Measurements from ENCODE around the gene MAP2K5.

Gene MAP2K5

DNA sequence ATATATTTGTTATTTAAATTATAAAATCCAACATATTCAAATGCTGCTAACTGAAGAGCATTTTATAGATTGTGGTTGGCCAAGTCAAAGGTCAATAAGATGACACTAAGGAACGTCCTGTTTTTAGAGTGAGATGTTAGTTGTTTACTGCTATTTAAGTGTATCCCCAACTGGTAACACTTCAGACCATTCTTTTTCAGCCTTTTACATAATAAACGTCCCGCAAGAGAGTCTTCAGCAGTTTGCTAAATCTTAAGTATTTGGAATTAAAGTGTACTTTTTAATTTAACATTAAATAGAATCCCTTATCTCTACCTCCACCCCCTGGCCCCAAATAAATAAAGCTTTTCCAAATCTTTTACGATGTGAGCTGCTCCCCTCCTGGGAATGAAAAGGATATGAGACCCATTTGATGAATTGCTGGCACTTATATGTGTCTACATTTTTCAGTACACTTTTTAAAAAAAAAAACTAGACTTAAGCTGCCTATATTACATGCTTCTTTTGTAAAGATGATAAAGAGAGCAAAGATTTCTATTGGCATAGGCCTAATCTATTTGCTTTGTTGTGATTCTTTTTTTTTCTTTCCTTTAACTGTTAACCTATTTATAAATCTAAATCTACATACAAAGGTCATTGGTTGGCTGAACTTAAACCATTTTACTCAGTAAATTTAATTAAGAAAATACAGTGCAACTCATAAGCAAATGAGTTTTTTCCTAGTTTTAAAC is 181.0 kb downstream of the MAP2K5 start:
- DNase-seq (ENCODE audit: low spot score): no peak

DNA sequence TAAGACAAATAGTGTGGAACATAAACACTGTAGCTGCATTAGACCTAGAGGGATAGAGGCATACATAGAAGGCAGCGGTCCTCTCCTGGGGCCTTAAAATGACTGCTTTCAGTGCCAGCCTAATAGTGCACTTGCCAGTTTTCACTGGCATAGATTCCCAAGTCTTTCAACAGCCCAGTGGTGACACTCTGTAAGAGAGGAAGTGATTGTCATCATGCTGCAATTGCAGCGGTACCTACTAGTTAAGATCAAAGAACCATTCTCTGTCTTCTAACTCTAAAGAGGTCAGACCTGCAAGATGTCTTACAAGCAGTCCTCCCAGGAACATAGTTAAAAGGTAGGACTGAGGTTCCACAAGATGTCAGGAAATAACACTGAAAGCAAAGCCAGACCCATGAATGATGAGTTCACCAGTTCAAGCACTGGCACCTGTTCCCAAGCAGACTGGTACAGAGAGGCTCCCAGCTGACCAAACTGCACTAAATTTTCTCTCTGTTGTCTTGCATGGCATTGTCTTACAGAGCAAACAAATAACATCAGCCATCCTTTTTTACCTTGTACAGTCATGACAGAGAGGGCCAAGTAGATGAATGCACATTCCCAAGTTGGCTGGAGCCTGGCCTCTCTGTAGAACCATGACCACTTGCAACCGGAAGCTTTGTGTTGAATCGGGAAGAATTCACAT is 182.3 kb downstream of the MAP2K5 start:
- DNase-seq (ENCODE audit: low spot score): no peak

DNA sequence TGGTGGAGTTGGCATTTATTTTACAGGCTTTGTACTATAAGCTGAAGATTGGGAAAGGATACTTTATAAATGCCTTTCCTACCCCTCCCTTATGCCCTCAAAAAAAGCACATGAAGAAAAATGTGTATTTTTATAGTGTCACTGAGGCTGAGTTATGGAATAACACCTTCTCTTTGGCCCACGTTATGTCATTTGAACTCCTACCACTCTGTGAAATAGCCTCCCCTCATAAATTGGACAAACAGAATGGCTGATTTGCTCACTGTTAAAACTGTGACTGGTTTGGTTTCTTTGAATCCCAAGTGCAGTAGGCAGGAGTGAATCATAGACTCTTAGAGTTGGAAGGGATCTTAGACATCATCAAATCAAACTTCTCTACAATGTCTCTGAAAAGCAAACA is 187.6 kb downstream of the MAP2K5 start:
- DNase-seq (ENCODE audit: low spot score): no peak

DNA sequence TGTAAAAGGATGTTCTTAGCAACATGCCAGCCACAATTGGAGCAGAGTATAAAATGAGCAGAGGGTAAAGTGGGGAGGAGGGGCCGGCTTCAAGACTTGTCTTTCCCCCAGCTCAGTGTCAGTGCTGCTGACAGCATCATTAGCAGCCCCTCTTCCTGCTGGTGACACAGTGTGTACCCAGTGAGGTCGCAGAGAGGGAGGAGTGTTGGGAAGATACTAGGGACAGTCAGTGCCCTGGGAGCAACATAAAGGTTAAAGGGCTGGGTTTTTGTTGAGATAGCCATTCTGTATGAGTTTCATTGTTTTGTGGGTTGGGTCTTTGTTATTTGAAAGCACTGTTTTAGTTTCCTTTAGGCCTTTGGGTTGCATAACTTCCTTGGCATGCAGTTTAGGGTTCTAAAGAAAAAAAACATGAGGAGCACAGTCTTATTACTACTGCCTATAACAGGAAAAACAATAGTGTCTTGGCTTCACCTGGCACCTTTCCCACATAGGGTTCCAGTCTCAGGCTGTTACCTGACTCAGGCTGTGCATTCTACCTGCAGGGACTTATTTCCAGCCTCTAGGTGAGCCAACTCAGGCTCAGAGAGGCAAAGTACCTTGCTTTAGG is 188.7 kb downstream of the MAP2K5 start:
- DNase-seq (ENCODE audit: low spot score): no peak

DNA sequence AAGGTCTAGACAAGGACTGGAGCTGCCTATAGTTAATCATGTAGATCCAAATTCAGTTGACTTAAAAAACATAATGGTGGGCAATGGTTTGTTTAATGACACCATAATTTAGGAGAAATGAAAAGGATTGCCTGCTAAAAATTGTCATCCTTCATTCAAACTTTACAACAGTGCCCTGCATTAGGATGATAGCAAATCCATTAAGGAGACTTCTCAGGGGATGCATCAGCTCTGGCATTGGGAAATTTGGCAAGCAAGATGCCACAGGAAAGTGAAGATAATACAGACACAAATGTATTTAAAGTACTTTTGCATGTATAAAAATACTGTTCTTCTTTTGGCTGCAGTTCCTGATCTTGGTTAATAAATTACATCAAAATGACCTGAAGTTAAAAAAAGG is 189.7 kb downstream of the MAP2K5 start:
- no peak for DNase-seq (ENCODE audit: low spot score)

DNA sequence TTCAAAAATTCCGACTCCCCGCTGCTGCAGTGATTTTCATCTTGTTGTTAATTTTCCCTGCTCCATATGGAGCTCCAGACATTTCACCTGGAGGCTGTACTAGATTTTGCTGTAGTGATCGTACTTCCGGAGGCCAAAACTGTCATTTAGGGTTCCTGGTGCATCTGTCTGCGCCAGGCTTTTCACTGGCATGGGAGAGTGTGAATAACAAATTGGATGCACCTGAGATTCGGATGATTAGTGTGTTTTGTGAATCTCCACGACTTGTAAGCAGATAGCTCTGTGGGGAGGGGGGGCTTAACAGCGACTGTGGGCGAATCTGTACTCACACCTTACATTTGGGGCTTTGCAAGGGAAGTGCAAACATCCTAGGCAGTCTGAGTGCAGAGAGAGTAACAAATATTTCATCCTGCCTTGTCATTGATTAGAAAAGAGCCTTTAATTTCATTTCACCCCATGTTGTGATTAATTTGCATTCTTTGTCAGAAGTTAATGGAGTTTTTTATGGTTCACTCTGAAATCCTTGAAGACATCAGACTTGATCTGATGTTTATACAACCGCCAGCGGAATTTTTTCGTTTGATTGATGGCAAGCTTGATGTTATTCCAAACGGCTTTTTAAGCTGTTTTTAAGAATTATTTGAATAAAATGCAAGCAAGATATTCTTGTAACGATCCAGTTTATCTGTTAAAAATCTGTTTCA is 190.3 kb downstream of the MAP2K5 start:
- DNase-seq (ENCODE audit: low spot score): no peak

DNA sequence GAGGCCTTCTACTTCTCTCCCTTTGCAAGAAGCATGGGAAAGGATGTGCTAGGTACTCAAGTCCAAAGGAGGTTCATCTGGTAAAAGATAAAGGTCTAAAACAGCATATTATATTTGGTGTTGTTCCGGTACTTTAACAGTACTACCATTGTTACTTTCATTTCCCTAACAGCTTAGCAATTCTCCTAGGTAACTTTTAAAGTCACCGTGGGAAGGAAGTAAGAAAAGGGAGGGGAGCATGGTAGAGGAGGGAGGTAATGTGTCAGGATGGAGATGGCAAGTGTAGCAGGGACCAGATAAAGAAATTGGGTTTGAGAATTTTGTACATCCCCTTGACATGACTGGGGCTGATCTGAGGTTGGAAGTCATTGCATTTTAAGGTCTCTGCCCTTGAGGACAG is 193.4 kb downstream of the MAP2K5 start:
- no peak for DNase-seq (ENCODE audit: low spot score)

DNA sequence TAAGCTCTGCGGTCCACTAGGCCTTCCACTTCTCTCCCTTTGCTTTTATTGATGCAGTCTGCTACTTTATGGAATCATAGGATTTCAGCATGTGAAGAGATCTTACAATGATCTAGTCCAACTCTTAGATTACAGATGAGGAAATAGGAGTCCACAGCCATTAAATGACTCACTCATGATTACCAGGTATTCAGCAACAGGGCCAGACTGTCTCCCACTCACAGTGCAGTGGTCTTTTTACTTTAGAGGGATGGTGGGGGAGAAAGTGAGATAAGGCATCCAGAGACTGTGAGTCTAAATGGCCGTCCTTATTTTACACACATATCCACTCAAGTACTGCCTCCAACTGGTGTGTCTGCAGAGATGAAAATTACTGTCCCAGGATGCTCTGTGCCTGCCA is 194.3 kb downstream of the MAP2K5 start:
- DNase-seq (ENCODE audit: low spot score): no peak

DNA sequence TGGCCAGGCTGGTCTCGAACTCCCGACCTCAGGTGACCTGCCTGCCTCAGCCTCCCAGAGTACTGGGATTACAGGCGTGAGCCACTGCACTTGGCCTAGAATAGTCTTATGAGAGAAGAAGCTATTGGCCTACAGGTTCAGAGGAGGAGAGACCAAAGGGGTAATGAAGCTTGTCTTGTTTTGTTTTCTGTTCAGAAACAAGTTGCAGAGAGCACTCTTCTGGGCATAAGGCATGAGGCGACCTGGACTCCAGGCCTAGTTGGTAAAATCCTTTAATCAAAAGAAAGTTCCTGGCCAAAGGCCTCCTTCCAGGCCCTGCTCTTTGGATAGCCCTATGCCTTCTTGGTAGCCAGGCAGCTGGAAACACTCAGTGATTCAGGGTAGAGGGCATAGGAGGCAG is 195.6 kb downstream of the MAP2K5 start:
- no peak for DNase-seq (ENCODE audit: low spot score)

DNA sequence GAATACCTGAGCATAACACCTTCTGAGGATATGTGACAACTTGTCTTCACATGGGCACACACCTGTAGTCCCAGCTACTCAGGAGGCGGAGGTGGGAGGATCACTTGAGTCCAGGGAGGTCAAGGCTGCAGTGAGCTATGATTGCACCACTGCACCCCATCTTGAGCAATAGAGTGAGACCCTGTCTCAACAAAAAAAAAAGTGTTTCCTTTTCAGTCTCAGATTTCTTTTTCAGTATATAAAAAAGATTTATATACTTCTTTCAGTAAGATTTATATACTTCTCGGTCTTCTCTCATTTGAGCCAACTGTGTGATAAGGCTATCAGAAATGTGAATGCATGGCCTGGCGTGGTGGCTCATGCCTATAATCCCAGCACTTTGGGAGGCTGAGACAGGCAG is 197.9 kb downstream of the MAP2K5 start:
- DNase-seq (ENCODE audit: low spot score): no peak

DNA sequence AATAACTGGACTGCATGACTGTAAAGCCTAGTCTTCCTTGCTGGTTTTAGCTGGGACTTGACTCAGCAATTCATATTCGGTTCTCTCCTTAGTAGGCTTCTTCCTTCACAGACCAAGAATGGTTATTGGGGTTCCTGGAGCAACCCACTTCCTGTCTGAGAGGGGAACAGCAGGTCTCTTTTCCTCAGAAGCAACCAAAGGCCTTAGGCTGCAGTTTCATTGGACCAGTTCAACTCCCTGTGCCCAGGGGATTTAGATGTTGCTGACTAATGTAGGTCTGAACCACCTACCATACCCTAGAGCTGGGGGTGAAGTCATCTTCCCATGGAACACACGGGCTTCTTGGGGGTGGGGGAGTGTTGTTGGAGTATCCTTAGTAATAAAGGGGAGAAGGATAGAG is 198.8 kb downstream of the MAP2K5 start:
- DNase-seq (ENCODE audit: low spot score): no peak

DNA sequence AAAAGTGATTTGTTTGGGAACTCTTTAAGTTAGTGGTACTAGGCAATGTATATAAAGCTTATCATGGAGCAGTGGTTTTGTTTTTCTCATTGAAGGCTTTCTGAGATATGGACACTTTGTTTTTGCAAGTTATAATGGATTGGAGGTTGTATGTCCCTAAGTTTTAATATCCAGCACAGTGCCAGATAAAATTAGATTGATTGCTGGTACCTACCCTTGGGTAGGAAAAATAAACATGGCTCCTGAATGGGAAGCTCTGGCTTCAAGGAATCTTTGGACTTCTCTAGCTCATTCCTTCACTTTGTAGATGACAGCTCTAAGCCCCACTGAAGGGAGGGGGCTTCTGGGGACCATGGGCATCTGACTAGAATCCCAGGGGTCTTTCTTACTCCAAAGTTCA is 201.1 kb downstream of the MAP2K5 start:
- no peak for DNase-seq (ENCODE audit: low spot score)

DNA sequence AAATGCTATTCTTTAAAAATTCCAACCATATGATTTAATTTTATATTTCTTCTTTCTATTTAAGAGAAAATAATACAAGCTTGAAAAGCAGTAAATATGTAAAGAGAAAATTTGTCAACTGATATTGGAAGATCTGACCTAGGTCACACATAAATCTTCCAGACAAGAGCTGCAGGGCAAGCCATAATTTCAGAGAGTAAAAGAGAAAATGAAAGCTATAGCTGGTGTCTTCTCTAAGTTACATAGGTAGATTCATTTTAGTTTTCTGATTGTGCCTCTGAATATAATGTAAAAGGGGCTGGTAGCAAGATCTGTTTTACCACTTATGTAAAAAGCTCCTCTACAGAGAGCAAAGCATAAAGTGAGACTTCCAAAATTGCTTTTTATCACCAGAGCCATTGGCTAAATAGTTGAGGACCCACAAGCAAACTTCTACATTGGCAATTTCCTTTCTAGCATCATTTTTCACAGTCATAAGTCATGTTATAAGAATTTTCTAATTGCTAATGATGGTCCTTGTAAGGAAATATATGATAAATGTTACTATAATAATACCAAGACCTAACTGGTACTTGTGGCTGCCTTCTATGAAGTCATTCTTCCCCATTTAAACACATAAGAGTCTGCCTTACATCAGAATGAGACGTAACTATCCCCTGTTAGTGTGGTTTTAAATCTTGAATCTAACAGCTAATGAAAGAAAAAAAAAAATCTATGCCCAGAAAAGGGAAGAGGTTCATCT is 202.0 kb downstream of the MAP2K5 start:
- no peak for DNase-seq (ENCODE audit: low spot score)

DNA sequence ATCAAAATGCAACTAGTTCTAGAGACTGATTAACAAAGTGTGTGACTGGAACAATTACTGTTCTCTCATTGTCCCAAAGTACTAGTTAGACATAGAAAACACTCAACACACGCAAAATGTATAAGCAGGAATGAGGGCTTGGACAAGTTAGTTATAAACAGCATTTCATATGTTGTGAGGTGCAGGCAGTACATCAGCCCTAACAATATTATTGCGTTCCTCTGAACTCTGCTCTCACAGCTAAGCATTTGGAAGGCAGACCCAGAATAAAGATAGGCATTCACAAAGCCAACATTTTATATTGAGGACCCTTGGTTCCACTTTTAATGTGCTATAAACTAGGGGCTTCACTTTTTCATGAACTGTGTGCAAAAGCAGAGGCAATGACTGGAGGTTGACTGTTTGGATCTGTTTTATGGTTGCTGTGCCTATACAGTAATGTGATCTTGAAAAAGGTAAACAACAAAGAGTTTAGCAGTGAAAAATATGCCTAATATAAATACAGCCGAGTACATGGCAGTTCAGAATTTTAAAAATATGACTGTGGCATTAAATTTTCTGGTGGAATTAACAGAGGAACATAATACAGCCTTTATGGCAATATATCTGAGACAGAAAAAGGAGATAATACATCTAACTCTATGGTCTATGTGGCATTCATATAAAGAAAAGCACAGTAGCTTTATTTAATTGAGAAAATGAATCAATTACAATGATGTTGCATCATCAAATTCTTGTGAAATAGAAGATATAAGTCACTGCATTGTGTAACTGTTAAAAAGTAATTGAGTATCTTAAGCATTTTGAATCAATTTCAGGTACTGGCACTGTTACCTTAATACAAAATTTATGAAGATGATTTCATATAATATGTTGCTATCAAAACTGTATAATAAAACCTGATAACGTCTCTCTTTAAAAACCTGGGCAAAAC is 202.8 kb downstream of the MAP2K5 start:
- DNase-seq (ENCODE audit: low spot score): no peak

DNA sequence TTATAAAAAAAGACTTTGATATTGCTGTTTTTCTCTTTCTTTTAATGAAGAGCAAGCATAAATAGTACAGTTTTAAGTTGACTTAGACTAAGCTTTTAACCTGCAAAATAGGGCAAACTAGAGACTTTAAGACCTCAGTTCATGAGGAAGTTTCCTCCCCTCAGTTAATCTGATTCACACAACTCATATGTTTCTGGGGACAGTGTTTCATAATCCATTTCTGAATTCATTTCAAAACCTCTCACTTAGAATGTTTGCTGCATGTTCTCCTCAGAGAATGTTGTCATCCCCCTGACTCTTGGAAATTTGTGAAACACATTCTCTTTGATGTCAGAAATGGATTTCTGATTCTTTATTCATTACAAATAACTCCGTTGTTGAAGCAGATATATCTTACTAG is 203.5 kb downstream of the MAP2K5 start:
- no peak for DNase-seq (ENCODE audit: low spot score)

DNA sequence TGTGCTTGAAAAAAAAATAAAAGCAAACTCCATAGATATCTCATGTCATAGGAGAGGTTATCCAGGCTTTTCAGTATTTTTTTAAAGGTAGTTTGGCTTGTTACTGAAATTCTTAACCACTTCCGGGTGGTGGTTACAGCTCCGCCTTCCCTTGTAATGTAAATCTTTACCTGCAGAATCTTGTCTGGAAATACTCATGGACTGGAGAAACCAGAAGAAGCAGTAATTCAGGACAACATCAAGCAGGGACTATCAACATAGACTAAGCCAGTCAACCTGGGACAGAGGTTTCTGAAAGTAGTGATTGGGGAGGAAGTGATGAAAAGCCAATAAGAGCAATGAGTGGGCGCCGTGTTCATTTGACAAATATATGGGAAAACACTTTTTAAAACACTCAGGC is 203.9 kb downstream of the MAP2K5 start:
- DNase-seq (ENCODE audit: low spot score): no peak

DNA sequence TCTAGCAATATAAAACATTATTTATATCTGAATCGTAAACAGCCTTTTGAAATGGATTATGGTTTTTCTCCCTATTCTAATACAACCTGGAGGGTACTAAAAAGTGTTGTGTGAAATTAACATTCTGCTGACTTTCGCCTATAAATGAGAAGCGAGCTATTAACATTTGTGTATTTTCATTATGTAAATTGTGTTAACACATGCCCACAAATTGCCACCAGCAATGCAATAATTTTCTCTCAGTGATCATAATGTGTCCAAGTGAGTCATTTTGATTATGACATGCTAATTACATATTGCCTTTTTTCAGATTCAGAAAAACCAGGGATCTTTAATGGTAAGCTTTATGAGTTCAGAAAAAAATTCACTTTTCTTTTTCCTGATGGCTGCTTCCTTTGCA is 205.4 kb downstream of the MAP2K5 start:
- no peak for DNase-seq (ENCODE audit: low spot score)

DNA sequence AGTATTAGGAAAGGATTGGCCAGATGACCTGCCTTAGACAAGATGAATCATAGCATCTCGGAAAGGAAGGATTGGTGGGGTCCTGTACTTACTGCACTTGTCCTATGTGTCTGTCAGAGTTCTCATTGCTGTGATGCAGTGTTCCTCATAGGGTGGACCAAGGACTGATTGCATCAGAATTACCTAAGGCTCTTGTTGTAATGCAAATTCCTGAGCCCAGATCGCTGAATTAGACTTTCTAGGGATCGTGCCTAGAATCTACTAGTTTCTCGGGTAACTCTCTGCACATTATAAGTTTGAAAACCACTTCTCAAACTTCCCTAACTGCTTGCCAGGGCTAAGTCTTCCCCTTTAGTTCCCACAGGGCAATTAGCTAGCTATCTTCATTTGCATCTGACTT is 207.9 kb downstream of the MAP2K5 start:
- no peak for DNase-seq (ENCODE audit: low spot score)

DNA sequence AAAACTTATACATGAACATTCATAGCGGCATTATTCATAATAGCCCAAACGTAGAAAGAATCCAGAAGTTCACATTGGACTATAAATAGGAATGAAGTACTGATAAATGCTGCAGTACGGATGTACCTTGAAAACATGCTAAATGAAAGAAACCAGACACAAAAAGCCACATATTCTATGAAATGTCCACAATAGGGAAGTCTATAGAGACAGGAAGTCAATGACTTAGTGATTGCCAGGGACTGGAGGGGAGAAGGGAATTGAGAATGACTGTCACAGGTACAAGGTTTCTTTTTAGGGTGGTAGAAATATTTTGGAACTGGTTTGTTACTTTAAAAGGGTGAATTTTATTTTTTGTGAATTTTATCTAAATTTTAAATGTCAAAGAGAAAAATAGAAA is 211.4 kb downstream of the MAP2K5 start:
- DNase-seq (ENCODE audit: low spot score): no peak

DNA sequence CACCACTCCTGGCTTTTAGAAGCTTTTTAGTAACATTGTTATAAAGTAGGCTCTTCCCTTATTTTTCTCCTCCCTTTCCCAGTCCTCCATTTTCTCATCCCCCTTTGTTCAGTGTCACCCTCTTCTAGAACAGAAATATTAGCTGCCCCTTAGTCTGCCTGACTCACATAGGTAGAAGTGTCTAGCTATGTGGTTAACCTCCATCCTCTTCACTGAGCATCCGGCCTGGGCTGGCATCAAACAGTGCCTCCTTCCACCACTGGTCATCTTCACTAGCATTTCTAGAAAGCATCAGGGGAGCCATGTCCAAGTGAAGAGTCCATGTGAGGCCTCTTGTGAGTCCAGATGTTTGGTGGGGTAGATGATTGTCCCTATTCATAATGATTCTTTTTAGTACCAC is 212.8 kb downstream of the MAP2K5 start:
- no peak for DNase-seq (ENCODE audit: low spot score)

DNA sequence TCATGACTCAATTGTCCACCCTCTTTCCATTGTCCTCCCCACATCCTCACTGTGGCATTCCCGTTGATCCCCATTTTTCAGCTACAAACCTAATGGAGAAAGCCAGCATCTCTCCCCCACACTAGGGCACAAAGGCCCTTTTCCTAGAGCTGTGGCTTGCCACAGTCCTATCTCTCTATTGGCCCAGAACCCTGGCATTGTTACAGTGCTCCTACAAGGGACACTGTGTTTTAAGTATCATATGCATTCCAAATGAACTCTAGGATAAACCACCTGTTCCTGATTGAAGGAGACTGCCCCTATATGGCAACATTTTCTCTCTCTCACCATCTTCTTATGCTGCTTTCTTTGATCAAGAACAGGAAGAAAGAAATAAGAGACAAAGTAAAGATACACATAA is 213.4 kb downstream of the MAP2K5 start:
- peak; percentile 9 for DNase-seq (ENCODE audit: low spot score)
